Endodermal cell (in vitro differentiated cells): ENCODE measurements around the gene TCEA3. TPM values are rescaled to one million over a fixed set of nuclear protein-coding genes. Genes with fewer than 3 reads are reported as not detected.

Experiments used
- DNase-seq: peaks from one replicate; pipeline ENCODE4 v3.0.0-alpha.2; 2017
- H3K27ac ChIP-seq: 2 replicates; pipeline ENCODE4 v1.5.1; 2013; ENCODE audit warnings: mild to moderate bottlenecking, low read depth, low read length, moderate library complexity
- H3K27me3 ChIP-seq: 2 replicates; pipeline ENCODE4 v1.6.1; 2013; ENCODE audit warnings: mild to moderate bottlenecking, low read length, moderate library complexity; ENCODE audit not compliant: insufficient read depth, control insufficient read depth, poor library complexity, severe bottlenecking
- H3K36me3 ChIP-seq: 2 replicates; pipeline ENCODE4 v1.7.0; 2013; ENCODE audit warnings: mild to moderate bottlenecking, low read length, moderate library complexity; ENCODE audit not compliant: control insufficient read depth, insufficient read depth
- H3K4me1 ChIP-seq: one replicate; pipeline ENCODE4 v1.7.0; 2013; ENCODE audit warnings: low read length; ENCODE audit not compliant: control insufficient read depth, insufficient read depth
- H3K4me3 ChIP-seq: 2 replicates; pipeline ENCODE4 v1.5.1; 2013; ENCODE audit warnings: mild to moderate bottlenecking, low read length, moderate library complexity
- H3K9ac ChIP-seq: 2 replicates; pipeline ENCODE4 v1.6.1; 2013; ENCODE audit warnings: mild to moderate bottlenecking, low read length, moderate library complexity; ENCODE audit not compliant: poor library complexity, severe bottlenecking; ENCODE audit errors: extremely low read depth
- H3K9me3 ChIP-seq: 2 replicates; pipeline ENCODE4 v1.6.1; 2013; ENCODE audit warnings: mild to moderate bottlenecking, low read length, moderate library complexity; ENCODE audit not compliant: control insufficient read depth
- H3K27ac Mint-ChIP-seq: 2 replicates; pipeline ENCODE4 v1.8.0; 2020; ENCODE audit warnings: mixed read lengths
- H3K27me3 Mint-ChIP-seq: 2 replicates; pipeline ENCODE4 v1.8.0; 2021; ENCODE audit warnings: mild to moderate bottlenecking, mixed read lengths; ENCODE audit not compliant: insufficient read depth
- H3K36me3 Mint-ChIP-seq: 2 replicates; pipeline ENCODE4 v1.8.0; 2020; ENCODE audit warnings: low read depth, mixed read lengths
- H3K4me1 Mint-ChIP-seq: 2 replicates; pipeline ENCODE4 v1.8.0; 2020; ENCODE audit warnings: mixed read lengths
- H3K4me3 Mint-ChIP-seq: 2 replicates; pipeline ENCODE4 v1.8.0; 2020; ENCODE audit warnings: mild to moderate bottlenecking, moderate library complexity, mixed read lengths
- H3K9me3 Mint-ChIP-seq: 2 replicates; pipeline ENCODE4 v1.8.0; 2020; ENCODE audit warnings: mild to moderate bottlenecking, mixed read lengths
- CTCF ChIP-seq: fragments of 200-600 bp; sonication (generic); conservative IDR thresholded peaks from 2 replicates; pipeline ENCODE4 v1.5.0; 2021; ENCODE audit warnings: antibody characterized with exemption, mild to moderate bottlenecking
- WGBS, 2 experiments: methylation state at CpG; one replicate each; pipeline versions ENCODE4 v1.1.5 to v1.1.7; 2013; ENCODE audit warnings: missing lambda C conversion rate in 2 of 2, mixed read lengths in 1 of 2; ENCODE audit not compliant: insufficient coverage in 1 of 2, insufficient read length in 1 of 2; 5-methylcytosine and 5-hydroxymethylcytosine counted together
- total RNA-seq, 2 donors: library from RNA; stranded (reverse); fragmentation: NEBNext Ultra II Directional in 1 of 2; extraction: Animal tissue kit (Norgen Biotek cat#: 25700) in 1 of 2; gene quantifications; 2 replicates in 1 of 2; 3 replicates in 1 of 2; pipeline ENCODE4 v1.2.1, GENCODE V29; 2021

TCEA3 gene
- total RNA-seq, 2 donors from 2014 or later, result 4.0 to 4.7 TPM

GRCh38 chr1:23385119-23385621 is 39.4 kb downstream of the TCEA3 start:
- H3K9me3 ChIP-seq, result no peaks in the 10 kb centered on the region
- no peak overlapping the region for H3K9ac ChIP-seq
- no peaks in the 10 kb centered on the region for H3K36me3 ChIP-seq
- Mint-ChIP-seq H3K27ac (no peak overlapping the region), H3K27me3 (peaks cover 92% of the 10 kb centered on the region), H3K4me3 (no peak overlapping the region), H3K4me1 (peaks cover 12% of the 10 kb centered on the region), H3K36me3 (peaks cover 6% of the 10 kb centered on the region), H3K9me3 (peaks cover 4% of the 10 kb centered on the region)
- 81 to 89% methylated on average over 14 of the region's 14 CpGs for WGBS, 2 experiments
- peak; percentile 22 for DNase-seq
- H3K27ac ChIP-seq, result no peak overlapping the region
- TF ChIP-seq CTCF, result no peak
- H3K4me1 ChIP-seq, result peaks cover 3% of the 10 kb centered on the region
- no peak overlapping the region for H3K4me3 ChIP-seq
- no peaks in the 10 kb centered on the region for H3K27me3 ChIP-seq

- Histone ChIP-seq H3K27me3 (no peaks in the 10 kb centered on the region), H3K27ac (no peak overlapping the region), H3K4me1 (peaks cover 3% of the 10 kb centered on the region), H3K4me3 (no peak overlapping the region), H3K9me3 (no peaks in the 10 kb centered on the region), H3K36me3 (no peaks in the 10 kb centered on the region), H3K9ac (no peak overlapping the region)
- peaks cover 4% of the 10 kb centered on the region for H3K9me3 Mint-ChIP-seq
- peak; percentile 32 for DNase-seq
- TF ChIP-seq CTCF, result no peak
- peaks cover 87% of the 10 kb centered on the region for H3K27me3 Mint-ChIP-seq
- peaks cover 7% of the 10 kb centered on the region for H3K4me1 Mint-ChIP-seq
- no peak overlapping the region for H3K27ac Mint-ChIP-seq
- 77 to 85% methylated on average over 5 to 11 of the region's 11 CpGs for WGBS, 2 experiments
- H3K36me3 Mint-ChIP-seq, result peaks cover 6% of the 10 kb centered on the region
- no peak overlapping the region for H3K4me3 Mint-ChIP-seq
Measured at GRCh38 chr1:23384312-23385058, 40.1 kb downstream of the TCEA3 start.

GRCh38 chr1:23383577-23384311 is 40.8 kb downstream of the TCEA3 start:
- TF ChIP-seq CTCF, result no peak
- Mint-ChIP-seq H3K4me3 (no peak overlapping the region), H3K4me1 (peaks cover 7% of the 10 kb centered on the region), H3K9me3 (peaks cover 4% of the 10 kb centered on the region), H3K27ac (no peak overlapping the region), H3K27me3 (peaks cover 84% of the 10 kb centered on the region), H3K36me3 (peaks cover 6% of the 10 kb centered on the region)
- DNase-seq, result peak; percentile 38
- no peaks in the 10 kb centered on the region for H3K36me3 ChIP-seq
- no peaks in the 10 kb centered on the region for H3K27me3 ChIP-seq
- H3K9ac ChIP-seq, result no peak overlapping the region
- H3K27ac ChIP-seq, result no peak overlapping the region
- H3K4me1 ChIP-seq, result peaks cover 3% of the 10 kb centered on the region
- no peaks in the 10 kb centered on the region for H3K9me3 ChIP-seq
- no peak overlapping the region for H3K4me3 ChIP-seq
- 88 to 90% methylated on average over 7 to 8 of the region's 8 CpGs for WGBS, 2 experiments
